Panc1 (cell line): ENCODE results near the gene OR10P1. TPM values are rescaled to one million over a fixed set of nuclear protein-coding genes. Genes with fewer than 3 reads are reported as not detected.

Experiments used
- ATAC-seq: fragments of 200-7000 bp; cut with Tn5 transposase; 2 replicates; pipeline ENCODE4 v1.9.1; 2020; ENCODE audit warnings: mild to moderate bottlenecking, moderate library complexity
- BruUV-seq: library from RNA; stranded (reverse); fragments of 400-500 nt; replicated peaks from 2 replicates; lab custom pipeline; 2021; lab: Mats Ljungman, UMichigan
- CTCF ChIA-PET: fragments of 300-600 bp; sonication (Branson Sonifier 250); formaldehyde crosslinking; loops from one replicate; lab custom pipeline; 2022; ENCODE audit warnings: antibody characterized with exemption; lab: Charles Lee
- POLR2A ChIA-PET: fragments of 300-600 bp; sonication (Branson Sonifier 250); formaldehyde crosslinking; loops from one replicate; lab custom pipeline; 2022; ENCODE audit warnings: antibody characterized with exemption; lab: Charles Lee
- DNase-seq: peaks from one replicate; pipeline ENCODE4 v3.0.0-alpha.2; 2010; ENCODE audit warnings: low read depth, low spot score
- H3K27ac ChIP-seq: 2 replicates; pipeline ENCODE4 v1.5.1; 2011; ENCODE audit warnings: mild to moderate bottlenecking, low read length, inconsistent platforms
- H3K27me3 ChIP-seq: fragments of 200-500 bp; sonication (Bioruptor generic); 2 replicates; pipeline ENCODE4 v1.6.0; 2014; ENCODE audit warnings: low read length, inconsistent platforms; ENCODE audit not compliant: control insufficient read depth, insufficient read depth
- H3K36me3 ChIP-seq: fragments of 200-500 bp; sonication (Bioruptor generic); 2 replicates; pipeline ENCODE4 v1.5.1; 2014; ENCODE audit warnings: inconsistent platforms, mild to moderate bottlenecking, low read length, moderate library complexity; ENCODE audit not compliant: control insufficient read depth, insufficient read depth
- H3K4me1 ChIP-seq: 2 replicates; pipeline ENCODE4 v1.5.1; 2011; ENCODE audit warnings: inconsistent platforms, mild to moderate bottlenecking, low read length, moderate library complexity; ENCODE audit not compliant: control insufficient read depth, insufficient read depth
- H3K4me3 ChIP-seq, 2 experiments: 2 replicates each; pipeline ENCODE4 v1.5.1; 2011 to 2012; ENCODE audit warnings: low read depth in 2 of 2, low read length in 2 of 2, mild to moderate bottlenecking in 2 of 2, inconsistent platforms in 1 of 2, moderate library complexity in 1 of 2
- H3K9me3 ChIP-seq: fragments of 200-500 bp; sonication (Bioruptor generic); 2 replicates; pipeline ENCODE4 v1.5.1; 2014; ENCODE audit warnings: low read depth, mild to moderate bottlenecking, inconsistent platforms, low read length, moderate library complexity; ENCODE audit not compliant: control insufficient read depth, insufficient read depth
- POLR2AphosphoS5 ChIP-seq: IDR thresholded peaks from 2 replicates; pipeline ENCODE4 v1.6.1; 2012; ENCODE audit warnings: mild to moderate bottlenecking, low read depth, low read length, moderate library complexity
- SIN3A ChIP-seq: IDR thresholded peaks from 2 replicates; pipeline ENCODE4 v1.6.1; 2012; ENCODE audit warnings: low read depth, mild to moderate bottlenecking, low read length, moderate library complexity, borderline replicate concordance; ENCODE audit not compliant: insufficient read depth
- TCF7L2 ChIP-seq: IDR thresholded peaks from 2 replicates; pipeline ENCODE4 v1.6.1; 2011; ENCODE audit warnings: mild to moderate bottlenecking, low read depth, low read length, inconsistent platforms
- in situ Hi-C: cut with HindIII; loops from 2 replicates; pipeline ENCODE4 v1.10.0; 2016; ENCODE audit warnings: low sequenced_read_pairs, low pct_unique_long_range_greater_than_20kb
- intact Hi-C: fragments of 100-400 bp; cut with micrococcal nuclease; formaldehyde crosslinking; loops from one replicate; pipeline ENCODE4 v1.10.0; 2022; ENCODE audit not compliant: unreplicated experiment
- total RNA-seq: library from RNA; stranded (reverse); gene quantifications from one replicate; pipeline ENCODE4 v1.2.1, GENCODE V29; 2021; ENCODE audit not compliant: unreplicated experiment
- TF ChIP-seq, protein P1 (sequence below), 2 experiments: IDR thresholded peaks; 2 replicates each; pipeline ENCODE4 v1.6.1; 2011 to 2012; ENCODE audit warnings: low read depth in 2 of 2, control low read depth in 1 of 2, low read length in 1 of 2, mild to moderate bottlenecking in 1 of 2, moderate library complexity in 1 of 2; ENCODE audit not compliant: insufficient read depth in 1 of 2
- TF ChIP-seq, protein P2 (sequence below): fragments of 450-650 bp; IDR thresholded peaks from 2 replicates; pipeline ENCODE4 v1.5.1; 2017; ENCODE audit warnings: mild to moderate bottlenecking

The OR10P1 gene
- total RNA-seq, 1 experiment from 2014 or later, result not detected

DNA sequence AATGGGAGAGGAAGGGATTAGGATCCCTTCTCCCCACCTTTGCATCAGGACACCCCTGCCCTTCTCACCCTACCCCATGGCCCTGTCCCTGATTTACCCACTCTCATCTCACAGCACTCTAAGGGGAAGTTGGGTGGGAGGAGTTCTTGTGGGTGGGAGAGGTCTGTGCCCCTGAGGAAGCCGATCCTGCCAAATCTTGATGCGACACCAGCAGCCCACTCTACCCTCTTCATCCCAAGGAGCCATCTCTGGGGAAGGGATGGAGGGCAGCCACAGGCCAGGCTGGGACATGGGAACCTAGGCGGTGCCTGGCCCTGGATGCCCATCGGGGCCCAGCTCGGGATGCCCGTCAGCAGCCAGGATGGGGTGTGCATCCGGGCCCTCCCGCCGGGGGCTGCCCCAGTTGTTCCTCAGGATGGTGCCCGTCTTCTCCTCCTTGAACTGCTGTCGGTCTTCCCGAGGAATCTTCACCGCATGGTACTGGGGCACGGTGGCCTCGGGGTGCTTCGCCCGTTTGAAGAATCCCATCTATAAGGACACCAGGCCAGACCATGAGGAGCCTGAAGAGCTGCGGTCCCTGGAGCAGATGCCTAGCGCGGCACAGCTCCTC lies 48.2 kb downstream of the OR10P1 start:
- Histone ChIP-seq H3K4me3 (no peak overlapping the region), H3K27me3 (no peaks in the 10 kb centered on the region), H3K4me1 (peaks cover 5% of the 10 kb centered on the region; the same call in 1 of the 2 replicates), H3K36me3 (no peaks in the 10 kb centered on the region), H3K9me3 (no peaks in the 10 kb centered on the region), H3K27ac (no peak overlapping the region)
- in situ Hi-C loops, result no loop called here
- TF ChIP-seq TCF7L2, result no peak
- TF ChIP-seq, protein P1, sequence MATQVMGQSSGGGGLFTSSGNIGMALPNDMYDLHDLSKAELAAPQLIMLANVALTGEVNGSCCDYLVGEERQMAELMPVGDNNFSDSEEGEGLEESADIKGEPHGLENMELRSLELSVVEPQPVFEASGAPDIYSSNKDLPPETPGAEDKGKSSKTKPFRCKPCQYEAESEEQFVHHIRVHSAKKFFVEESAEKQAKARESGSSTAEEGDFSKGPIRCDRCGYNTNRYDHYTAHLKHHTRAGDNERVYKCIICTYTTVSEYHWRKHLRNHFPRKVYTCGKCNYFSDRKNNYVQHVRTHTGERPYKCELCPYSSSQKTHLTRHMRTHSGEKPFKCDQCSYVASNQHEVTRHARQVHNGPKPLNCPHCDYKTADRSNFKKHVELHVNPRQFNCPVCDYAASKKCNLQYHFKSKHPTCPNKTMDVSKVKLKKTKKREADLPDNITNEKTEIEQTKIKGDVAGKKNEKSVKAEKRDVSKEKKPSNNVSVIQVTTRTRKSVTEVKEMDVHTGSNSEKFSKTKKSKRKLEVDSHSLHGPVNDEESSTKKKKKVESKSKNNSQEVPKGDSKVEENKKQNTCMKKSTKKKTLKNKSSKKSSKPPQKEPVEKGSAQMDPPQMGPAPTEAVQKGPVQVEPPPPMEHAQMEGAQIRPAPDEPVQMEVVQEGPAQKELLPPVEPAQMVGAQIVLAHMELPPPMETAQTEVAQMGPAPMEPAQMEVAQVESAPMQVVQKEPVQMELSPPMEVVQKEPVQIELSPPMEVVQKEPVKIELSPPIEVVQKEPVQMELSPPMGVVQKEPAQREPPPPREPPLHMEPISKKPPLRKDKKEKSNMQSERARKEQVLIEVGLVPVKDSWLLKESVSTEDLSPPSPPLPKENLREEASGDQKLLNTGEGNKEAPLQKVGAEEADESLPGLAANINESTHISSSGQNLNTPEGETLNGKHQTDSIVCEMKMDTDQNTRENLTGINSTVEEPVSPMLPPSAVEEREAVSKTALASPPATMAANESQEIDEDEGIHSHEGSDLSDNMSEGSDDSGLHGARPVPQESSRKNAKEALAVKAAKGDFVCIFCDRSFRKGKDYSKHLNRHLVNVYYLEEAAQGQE (IDR thresholded peaks at IDR 0.05; ENCODE audit: insufficient read depth in 1 of 2, low read depth in 2 of 2, low read length in 1 of 2), result no peak
- TF ChIP-seq, protein P2, sequence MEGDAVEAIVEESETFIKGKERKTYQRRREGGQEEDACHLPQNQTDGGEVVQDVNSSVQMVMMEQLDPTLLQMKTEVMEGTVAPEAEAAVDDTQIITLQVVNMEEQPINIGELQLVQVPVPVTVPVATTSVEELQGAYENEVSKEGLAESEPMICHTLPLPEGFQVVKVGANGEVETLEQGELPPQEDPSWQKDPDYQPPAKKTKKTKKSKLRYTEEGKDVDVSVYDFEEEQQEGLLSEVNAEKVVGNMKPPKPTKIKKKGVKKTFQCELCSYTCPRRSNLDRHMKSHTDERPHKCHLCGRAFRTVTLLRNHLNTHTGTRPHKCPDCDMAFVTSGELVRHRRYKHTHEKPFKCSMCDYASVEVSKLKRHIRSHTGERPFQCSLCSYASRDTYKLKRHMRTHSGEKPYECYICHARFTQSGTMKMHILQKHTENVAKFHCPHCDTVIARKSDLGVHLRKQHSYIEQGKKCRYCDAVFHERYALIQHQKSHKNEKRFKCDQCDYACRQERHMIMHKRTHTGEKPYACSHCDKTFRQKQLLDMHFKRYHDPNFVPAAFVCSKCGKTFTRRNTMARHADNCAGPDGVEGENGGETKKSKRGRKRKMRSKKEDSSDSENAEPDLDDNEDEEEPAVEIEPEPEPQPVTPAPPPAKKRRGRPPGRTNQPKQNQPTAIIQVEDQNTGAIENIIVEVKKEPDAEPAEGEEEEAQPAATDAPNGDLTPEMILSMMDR, result no peak
- no peak for TF ChIP-seq SIN3A
- DNase-seq, result no peak
- BruUV-seq, result no TSS peak
- CTCF ChIA-PET, result no interaction called here
- POLR2A ChIA-PET, result no interaction called here
- intact Hi-C loops, result no loop called here
- no peak for ATAC-seq

DNA sequence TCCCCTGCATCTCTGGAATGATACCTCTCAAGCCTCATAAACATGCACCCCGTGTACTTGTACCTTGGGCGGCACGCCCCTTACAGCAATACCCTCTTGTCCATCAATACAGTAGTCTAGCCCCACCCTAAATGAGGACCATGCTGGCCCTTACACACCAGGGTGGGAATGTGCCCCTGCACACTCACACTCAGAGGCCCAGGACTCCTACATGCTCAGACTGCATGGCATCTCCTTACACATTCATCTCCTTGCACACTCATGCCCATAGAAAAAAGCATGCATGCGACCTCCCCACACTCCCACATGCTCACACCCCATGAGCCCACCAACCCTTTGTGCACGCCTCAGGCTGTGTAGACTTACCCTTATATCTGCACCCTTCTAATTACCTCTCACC lies 49.0 kb downstream of the OR10P1 start:
- Histone ChIP-seq H3K9me3 (no peaks in the 10 kb centered on the region), H3K4me1 (peaks cover 5% of the 10 kb centered on the region; the same call in 1 of the 2 replicates), H3K27me3 (no peaks in the 10 kb centered on the region), H3K36me3 (no peaks in the 10 kb centered on the region), H3K27ac (no peak overlapping the region), H3K4me3 (no peak overlapping the region)
- no peak for DNase-seq
- BruUV-seq, result no TSS peak
- in situ Hi-C loops, result no loop called here
- ChIA-PET CTCF (no interaction called here), POLR2A (no interaction called here)
- intact Hi-C loops, result no loop called here
- no peak for ATAC-seq
- TF ChIP-seq, protein P2, result no peak
- TF ChIP-seq, protein P1 (IDR thresholded peaks at IDR 0.05; ENCODE audit: insufficient read depth in 1 of 2, low read depth in 2 of 2, low read length in 1 of 2), result no peak
- TF ChIP-seq SIN3A (no peak), TCF7L2 (no peak), POLR2AphosphoS5 (no peak)
